Forelimb muscle (tissue), 1 donor: ENCODE data around the gene DYRK4. TPM values are rescaled to one million over a fixed set of nuclear protein-coding genes. Genes with fewer than 3 reads are reported as not detected.

ENCODE experiments used
- DNase-seq: peaks from one replicate; pipeline ENCODE4 v3.0.0-alpha.2; 2013; ENCODE audit warnings: low read depth
- polyA plus RNA-seq: library from polyadenylated mRNA; unstranded; fragments of 120-200 nt; gene quantifications from one replicate; pipeline ENCODE4 v1.2.1, GENCODE V29; 2013; ENCODE audit not compliant: insufficient read length

DYRK4 gene
- polyA plus RNA-seq, 1 donor = 19.2 TPM

DNA sequence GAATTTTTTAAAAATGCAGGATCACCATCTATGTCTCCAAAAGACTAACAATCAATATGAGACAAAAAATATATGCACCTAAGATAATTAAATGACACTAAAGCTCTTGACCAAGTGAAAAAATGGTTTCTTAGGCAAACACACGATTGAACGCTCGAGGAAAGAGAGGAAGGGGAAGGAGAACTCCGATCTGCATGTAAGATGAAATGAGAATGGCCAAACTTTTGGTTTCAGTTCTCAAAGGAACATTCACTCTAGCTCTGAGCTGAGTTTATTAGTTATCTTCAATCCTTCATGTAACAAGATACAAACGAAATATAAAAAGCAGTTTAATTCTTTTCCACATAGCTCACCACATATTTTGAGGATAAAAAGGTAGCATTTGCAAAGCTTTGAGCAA lies 2.8 kb downstream of the DYRK4 start:
- no peak for DNase-seq

- DNase-seq = no peak
Measured at GRCh38 chr12:4566474-4566873, 4.5 kb downstream of the DYRK4 start.

DNA sequence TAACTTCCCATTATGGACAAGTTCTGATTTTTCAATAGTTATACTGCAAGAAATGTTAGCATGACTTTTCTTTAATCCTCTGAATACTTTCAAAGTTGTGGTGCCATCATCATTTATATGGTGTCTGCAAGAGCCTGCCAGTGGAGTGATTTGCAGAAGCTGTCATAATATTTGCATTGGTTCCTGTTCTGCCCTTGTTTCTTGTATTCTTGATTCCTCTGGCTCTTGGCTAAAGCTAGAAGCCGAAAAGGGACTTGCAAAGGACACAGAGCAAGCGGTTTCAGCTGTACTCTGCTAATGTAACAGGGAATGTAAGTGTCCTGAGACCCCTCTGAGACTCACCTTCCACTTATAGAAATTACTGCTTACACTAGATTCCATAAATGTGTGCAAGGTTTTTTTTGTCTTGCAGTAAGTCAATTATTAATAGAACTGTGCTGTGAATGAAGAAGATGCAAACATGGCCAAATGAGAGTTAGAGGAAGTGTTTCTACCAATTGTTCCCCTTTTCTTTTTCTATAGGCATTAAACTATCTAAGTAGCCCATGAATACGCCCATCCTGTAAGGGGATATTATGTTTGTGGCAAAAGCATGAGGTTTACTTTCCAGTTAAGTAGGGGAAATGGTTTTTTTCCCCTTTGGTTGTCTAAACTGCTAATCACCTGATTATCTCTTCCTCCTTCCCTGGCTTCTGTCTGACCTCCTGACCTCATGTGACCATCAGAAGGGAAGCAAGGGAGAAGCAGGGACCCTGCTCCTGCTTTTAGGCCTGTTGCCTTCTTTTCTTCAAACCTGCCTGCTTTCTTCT lies 5.3 kb downstream of the DYRK4 start:
- no peak for DNase-seq

DNA sequence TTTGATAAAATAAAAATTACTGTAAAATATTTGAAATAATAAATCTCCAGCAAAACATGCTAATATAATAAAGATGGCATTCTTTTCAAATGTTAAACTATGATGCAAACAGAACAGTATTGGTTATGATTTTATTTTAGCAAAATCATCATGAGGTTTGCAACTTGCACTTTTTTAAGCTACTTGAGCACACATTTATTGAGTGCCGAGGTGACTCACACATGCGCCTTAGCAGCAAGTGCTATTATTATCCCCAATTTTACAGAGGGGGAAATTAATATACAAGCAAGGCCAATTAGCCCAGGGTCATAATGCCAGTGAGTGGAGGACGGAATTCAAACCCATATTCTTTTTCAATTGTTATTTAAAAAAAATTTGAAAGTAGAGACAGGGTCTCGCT lies 7.3 kb downstream of the DYRK4 start:
- DNase-seq = no peak

- DNase-seq = no peak
Measured at GRCh38 chr12:4572680-4573079, 10.7 kb downstream of the DYRK4 start.

DNA sequence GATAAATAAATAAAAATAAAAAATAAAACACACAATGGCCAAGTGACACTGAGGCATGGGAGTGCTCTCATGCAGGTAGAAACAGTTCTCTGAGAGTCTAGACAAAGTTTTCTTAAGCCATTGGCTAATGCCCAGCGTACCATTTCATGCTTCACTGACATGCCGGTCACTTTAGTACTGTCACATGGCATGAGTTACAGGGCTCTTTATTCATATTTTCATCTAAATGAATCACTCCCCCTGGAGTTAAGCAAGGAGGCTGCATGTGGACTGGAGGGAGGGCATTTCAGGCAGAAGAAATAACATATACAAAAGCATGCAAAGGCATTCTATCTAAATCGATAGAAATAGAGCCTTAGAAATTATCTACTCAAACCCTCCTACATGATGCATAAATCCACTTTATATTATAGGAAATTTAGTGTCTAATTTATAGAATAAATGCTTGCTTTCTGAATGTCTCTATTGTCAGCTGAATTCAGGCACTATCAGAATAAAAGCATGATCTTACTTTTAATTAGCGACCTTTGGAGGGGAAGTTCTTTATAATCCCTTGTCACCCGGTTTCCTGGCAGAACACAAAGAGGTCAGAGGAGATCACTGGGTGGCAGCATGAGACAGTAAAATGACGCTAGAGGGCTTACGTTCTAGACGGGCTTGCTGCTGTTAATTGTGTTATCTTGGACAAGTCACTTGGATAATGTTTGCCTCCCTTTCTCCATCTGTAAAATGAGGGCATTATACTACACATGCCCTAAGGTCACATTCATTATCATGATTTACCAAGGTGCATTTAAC lies 17.5 kb downstream of the DYRK4 start:
- no peak for DNase-seq

- no peak for DNase-seq
Measured at GRCh38 chr12:4580281-4580688, 18.3 kb downstream of the DYRK4 start.

- no peak for DNase-seq
Measured at GRCh38 chr12:4584281-4584680, 22.3 kb downstream of the DYRK4 start.

GRCh38 chr12:4584896-4585295 lies 22.9 kb downstream of the DYRK4 start:
- DNase-seq = no peak

DNA sequence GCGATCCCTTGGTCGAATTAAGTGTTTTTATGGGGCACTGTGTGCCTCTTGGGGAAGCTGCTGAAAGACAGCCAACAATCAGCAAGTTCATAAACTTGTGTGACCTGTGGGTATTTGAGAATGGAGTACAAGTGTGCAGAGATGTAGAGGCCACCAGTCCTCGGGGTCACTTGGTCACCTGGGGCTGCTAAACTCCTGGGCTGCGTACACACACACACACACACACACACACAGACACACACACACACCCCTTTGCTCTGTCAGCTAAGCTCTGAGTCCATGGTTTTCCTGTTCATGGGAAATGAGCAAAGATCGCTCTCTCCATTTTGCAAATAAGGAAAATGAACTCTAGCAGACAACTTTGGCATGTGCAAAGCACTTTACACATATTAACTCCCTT lies 24.5 kb downstream of the DYRK4 start:
- DNase-seq = no peak

DNA sequence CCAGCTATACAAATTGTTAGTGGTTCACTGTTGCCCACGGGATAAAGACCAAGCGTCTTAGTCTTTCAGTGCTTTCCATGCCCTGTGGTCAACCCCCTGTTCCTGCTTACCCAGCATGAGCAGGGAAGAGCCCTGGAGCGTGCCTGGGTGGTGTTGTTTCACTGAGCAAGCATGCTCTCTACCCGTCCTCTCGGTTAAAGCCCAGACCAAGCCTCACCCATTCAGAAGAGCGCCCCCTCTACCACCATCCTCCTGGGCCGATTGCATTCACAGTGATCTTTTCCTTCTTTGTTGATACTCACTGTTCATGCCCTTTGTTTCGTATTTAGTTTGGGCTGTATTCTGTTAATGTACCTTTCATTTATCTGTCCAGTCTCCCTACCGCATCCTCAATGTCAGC lies 25.1 kb downstream of the DYRK4 start:
- DNase-seq = no peak

DNA sequence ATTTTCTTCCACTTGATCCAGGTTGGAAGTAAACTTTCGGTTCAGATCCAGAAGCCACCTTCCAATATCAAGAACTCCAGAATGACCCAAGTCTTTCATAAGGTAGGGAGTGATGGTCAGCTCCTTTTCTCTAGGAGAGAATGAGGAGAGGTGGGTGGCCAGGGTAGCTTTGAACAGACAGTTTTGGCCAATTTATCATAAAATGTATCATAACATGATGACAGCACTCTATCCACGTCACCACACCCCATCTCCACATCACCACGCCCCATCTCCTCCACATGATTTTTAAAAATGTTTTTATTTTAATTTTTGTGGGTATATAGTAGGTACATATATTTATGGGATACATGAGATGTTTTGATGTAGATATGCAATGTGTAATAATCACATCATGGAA lies 26.9 kb downstream of the DYRK4 start:
- DNase-seq = no peak

GRCh38 chr12:4589941-4590340 lies 27.9 kb downstream of the DYRK4 start:
- no peak for DNase-seq

DNA sequence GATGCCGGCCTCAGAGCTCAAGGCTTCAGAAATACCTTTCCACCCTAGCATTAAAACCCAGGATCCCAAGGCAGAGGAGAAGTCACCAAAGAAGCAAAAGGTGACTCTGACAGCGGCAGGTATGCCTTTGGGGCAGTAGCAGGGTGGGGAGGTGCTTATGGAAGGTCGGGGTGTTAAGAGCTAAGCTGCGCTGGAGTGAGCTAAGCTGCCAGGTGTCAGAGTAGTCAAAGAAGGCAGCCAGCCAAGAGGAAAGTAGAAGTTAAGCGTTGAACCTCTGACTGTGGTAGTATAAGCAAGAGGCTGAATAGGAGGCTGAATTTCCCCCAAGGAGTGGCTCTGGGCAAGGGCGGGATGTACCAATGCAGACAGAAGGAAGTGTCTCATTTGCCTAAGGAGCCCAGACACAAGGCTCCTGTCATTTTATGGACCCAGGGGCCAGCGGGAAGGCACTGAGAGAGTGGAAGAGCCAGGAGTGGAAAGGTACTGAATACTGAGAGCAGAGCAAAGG lies 29.2 kb downstream of the DYRK4 start:
- DNase-seq = no peak

DNA sequence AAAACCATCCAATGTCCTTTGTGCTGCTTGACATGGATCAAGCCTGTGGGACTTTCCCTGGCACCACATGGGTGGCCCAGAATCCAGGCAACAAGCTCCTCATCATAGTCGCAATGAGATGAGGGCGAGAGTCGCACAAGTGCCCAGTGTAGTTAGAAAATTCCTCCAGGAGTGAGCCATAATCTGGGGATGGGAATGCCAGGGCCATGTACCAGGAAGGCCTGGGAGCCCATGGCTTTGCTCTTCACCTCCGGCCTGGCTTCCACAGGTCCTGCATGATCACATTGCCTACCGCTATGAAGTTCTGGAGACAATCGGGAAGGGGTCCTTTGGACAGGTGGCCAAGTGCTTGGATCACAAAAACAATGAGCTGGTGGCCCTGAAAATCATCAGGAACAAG lies 33.9 kb downstream of the DYRK4 start:
- DNase-seq = no peak

GRCh38 chr12:4603421-4603820 lies 41.4 kb downstream of the DYRK4 start:
- no peak for DNase-seq

GRCh38 chr12:4603946-4604345 lies 41.9 kb downstream of the DYRK4 start:
- no peak for DNase-seq

GRCh38 chr12:4604684-4605193 lies 42.7 kb downstream of the DYRK4 start:
- peak; percentile 26 for DNase-seq

DNA sequence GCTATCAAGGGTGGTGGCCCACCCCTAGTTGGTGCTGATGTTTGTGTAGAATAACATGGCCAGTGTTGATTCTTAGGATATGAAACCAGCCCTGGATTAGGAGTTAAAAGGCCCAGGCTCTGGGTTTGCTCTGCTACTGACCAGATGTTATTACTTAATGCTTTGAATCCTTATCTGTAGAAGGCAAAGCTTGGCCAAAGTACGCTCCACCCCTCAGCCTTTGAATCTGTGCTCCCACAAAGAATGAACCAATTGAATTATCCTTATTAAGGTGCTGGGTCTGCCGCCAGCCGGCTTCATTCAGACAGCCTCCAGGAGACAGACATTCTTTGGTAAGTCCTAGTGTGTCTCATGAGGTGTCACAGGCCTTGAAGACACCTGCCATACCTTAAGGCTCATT lies 45.0 kb downstream of the DYRK4 start:
- no peak for DNase-seq

DNA sequence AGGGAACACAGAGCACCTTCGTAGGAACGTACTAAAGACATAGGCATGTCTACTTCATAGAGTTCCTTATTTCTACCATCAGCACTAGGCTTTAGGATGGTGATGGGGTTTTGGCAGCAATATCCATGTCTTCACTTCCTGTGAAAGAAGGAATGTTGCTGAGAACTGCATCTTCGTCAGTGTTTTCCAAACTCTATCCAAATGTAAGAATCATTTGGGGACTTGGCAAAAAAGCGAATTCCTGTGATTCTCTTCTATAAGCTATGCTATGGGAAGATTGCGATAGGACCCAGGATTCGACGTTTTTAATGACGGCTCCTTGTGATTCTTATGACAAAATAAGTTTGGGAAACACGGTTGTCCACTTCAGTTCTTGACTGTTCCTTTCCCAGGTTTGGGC lies 47.1 kb downstream of the DYRK4 start:
- DNase-seq = no peak

DNA sequence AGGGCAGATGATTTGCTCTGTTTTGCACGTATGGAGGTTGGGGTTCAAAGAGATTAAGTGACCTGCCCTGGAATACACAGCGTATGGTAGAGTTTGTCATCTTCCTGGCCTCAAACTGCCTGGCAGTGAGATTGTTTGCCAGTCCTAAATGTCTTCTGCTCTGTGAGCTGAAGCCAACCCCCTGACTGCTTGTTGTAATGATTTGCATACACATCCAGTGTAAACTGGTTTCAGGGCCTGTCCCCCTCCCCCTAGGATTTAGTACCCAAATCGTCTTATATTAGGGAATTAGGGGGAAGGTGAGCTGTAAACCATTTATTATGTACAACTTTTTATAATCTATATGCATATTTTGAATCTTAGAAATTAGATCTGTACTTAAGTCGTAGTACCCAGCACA lies 48.5 kb downstream of the DYRK4 start:
- no peak for DNase-seq

DNA sequence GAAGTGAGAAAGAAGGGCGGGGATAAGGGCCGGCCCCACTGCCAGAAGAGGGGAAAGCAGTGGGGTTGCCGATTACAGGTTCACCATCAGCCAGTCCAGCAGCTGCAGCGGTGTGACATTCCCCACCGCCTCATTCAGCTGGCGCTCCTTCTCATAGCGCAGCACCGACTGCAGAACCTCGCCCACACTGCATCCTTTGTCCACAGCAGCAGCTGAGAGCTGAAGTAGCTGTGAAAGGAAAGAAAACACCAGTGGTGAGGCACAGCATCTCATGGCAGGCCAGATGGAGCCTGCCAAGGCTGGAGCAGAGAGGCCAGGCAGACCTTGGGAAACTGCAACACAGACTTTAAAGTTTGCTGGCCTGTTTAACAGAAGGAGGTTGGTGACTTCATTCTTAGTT lies 53.7 kb downstream of the DYRK4 start:
- DNase-seq = no peak

- no peak for DNase-seq
Measured at GRCh38 chr12:4621511-4621910, 59.5 kb downstream of the DYRK4 start.
